Nephron progenitor cell (in vitro differentiated cells): ENCODE results near the gene RIMS1.

Experiments used
- DNase-seq: peaks from one replicate; pipeline ENCODE4 v3.0.0; 2021
- H3K27ac Mint-ChIP-seq: 2 replicates; pipeline ENCODE4 v1.8.0; 2021; ENCODE audit warnings: mild to moderate bottlenecking, moderate library complexity, mixed read lengths
- H3K27me3 Mint-ChIP-seq: 2 replicates; pipeline ENCODE4 v1.8.0; 2021; ENCODE audit warnings: mild to moderate bottlenecking, low read depth, mixed read lengths; ENCODE audit not compliant: poor library complexity
- H3K36me3 Mint-ChIP-seq: 2 replicates; pipeline ENCODE4 v1.8.0; 2021; ENCODE audit warnings: low read depth, mixed read lengths
- H3K4me1 Mint-ChIP-seq: 2 replicates; pipeline ENCODE4 v1.8.0; 2021; ENCODE audit warnings: mixed read lengths
- H3K4me3 Mint-ChIP-seq: 2 replicates; pipeline ENCODE4 v1.8.0; 2021; ENCODE audit warnings: mild to moderate bottlenecking, moderate library complexity, mixed read lengths
- H3K9me3 Mint-ChIP-seq: 2 replicates; pipeline ENCODE4 v1.8.0; 2021; ENCODE audit warnings: mild to moderate bottlenecking, moderate library complexity, mixed read lengths
- CTCF ChIP-seq: fragments of 200-600 bp; sonication (generic); IDR thresholded peaks from 2 replicates; pipeline ENCODE4 v1.5.0; 2021; ENCODE audit warnings: antibody characterized with exemption

The RIMS1 gene

DNA sequence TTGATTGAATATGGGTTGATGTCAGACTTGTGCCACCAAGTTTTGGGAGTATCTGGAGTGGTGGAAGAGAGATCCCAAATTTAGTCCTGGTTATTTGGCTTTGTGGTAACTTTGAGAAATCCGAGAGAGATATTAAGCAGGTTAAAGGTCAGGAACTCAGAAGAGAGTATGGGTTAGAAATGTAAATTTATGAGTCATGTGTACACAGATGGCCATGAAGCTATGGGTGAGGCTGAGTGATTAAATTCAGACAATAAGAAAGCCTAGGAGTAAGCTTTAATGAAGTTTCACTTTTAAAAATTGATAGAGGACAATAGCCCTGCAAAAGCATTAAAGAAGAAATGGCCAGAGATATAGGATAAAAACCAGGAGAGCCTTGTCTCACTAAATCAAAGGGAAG lies 14.3 kb downstream of the RIMS1 start:
- Mint-ChIP-seq H3K27me3 (peaks cover 3% of the 10 kb centered on the region), H3K9me3 (no peaks in the 10 kb centered on the region)
- no peak for TF ChIP-seq CTCF

DNA sequence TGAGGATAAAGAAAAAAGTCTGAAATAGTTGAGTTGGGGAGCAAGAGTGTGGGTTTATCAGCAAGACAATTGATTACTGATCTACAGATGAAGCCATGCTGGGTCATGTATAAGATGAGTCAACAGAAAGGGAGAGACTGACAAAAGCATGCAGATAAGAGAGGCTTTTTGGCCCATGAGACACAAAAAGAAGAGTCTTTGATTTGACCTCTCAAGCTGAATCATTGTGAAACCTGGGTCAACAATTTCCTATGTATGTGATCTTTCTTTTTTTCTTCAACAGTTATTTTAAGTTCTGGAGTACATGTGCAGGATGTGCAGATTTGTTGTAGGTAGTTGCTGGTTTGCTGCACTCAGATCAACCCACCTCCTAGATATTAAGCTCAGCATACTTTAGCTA lies 15.9 kb downstream of the RIMS1 start:
- H3K36me3 Mint-ChIP-seq: no peaks in the 10 kb centered on the region
- H3K4me1 Mint-ChIP-seq: no peaks in the 10 kb centered on the region
- DNase-seq: no peak
- H3K27me3 Mint-ChIP-seq: no peaks in the 10 kb centered on the region
- TF ChIP-seq CTCF: no peak
- H3K9me3 Mint-ChIP-seq: no peaks in the 10 kb centered on the region
- no peak overlapping the region for H3K27ac Mint-ChIP-seq
- H3K4me3 Mint-ChIP-seq: no peak overlapping the region

More for the DNA sequence above, 14.3 kb downstream of the RIMS1 start:
- Mint-ChIP-seq H3K4me1 (no peaks in the 10 kb centered on the region), H3K36me3 (no peaks in the 10 kb centered on the region), H3K27ac (no peak overlapping the region), H3K4me3 (no peak overlapping the region)
- DNase-seq: no peak

GRCh38 chr6:71906813-71907212 lies 20.5 kb downstream of the RIMS1 start:
- H3K4me1 Mint-ChIP-seq: no peaks in the 10 kb centered on the region
- H3K4me3 Mint-ChIP-seq: no peak overlapping the region
- no peaks in the 10 kb centered on the region for H3K36me3 Mint-ChIP-seq
- H3K27ac Mint-ChIP-seq: no peak overlapping the region
- no peaks in the 10 kb centered on the region for H3K9me3 Mint-ChIP-seq
- no peaks in the 10 kb centered on the region for H3K27me3 Mint-ChIP-seq
- DNase-seq: no peak
- TF ChIP-seq CTCF: no peak

DNA sequence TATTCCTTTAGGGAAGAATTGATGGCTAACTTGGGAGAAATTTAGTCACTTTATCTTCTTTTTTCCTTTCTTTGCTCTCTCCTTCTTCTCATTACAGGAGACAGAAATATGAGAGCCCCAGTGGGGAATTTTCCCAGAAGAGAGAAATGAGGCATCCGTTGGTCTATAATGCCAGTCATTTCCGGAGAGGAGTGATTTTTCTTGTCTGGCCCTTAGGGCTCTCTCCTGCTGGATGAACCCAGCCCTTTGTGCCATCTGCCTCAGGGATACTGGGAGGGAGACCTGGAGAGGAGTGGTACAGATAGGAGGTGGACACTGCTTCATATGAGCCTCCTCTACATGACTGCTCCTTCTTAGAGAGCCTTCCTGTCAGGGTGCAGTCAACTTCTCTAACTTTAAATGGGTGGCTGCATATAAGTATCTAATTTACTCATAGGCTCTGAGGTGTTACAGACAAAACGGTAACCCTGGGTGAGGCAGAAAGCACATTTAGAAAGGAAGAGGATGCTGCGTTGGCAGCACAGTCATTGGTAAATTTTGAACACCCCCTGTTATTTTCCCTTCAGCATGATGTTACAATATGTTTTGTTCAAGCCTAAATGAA lies 21.9 kb downstream of the RIMS1 start:
- Mint-ChIP-seq H3K9me3 (no peaks in the 10 kb centered on the region), H3K4me3 (no peak overlapping the region), H3K27me3 (no peaks in the 10 kb centered on the region), H3K36me3 (no peaks in the 10 kb centered on the region), H3K4me1 (no peaks in the 10 kb centered on the region), H3K27ac (peak overlapping the region; percentile 36)
- no peak for TF ChIP-seq CTCF
- no peak for DNase-seq

DNA sequence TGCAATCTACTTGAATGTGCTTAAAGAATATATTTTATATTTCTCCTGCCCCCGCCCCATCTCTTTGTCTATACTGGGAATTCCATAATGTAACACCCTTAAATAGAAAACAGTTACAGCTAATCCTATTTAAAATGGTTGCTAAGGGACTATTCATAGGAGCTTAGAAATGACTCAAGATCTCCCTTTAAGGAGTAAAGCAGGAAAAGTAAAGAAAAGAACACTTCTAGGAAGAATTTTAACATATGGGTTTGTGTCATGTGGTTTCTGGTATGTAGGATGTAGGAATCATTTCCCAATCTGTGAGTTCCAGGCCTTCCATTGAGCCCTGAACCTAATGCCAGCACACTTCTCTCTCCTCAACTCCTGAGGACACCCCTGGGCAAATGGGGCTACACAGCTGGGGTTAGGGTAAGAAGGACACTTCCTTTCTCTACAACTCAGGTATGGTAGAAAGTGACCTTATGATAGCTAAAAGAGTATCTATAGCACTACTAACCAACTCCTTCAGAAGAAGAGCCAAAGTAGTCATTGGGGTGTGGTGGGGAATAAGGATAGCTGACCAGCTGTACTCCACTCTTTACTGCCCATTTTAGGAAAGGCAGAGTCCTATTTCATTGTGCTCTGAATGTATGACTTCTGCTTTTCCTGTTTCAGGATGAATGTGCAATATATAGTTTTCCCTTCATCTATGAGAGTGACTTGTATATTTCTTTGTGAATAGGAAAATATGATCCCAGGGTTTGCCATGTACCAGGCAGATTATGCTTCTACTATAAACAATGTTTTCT lies 27.3 kb downstream of the RIMS1 start:
- no peak for DNase-seq
- H3K27me3 Mint-ChIP-seq: no peaks in the 10 kb centered on the region
- H3K9me3 Mint-ChIP-seq: no peaks in the 10 kb centered on the region
- H3K4me1 Mint-ChIP-seq: no peaks in the 10 kb centered on the region
- no peak for TF ChIP-seq CTCF
- no peak overlapping the region for H3K4me3 Mint-ChIP-seq
- no peaks in the 10 kb centered on the region for H3K36me3 Mint-ChIP-seq
- H3K27ac Mint-ChIP-seq: no peak overlapping the region

- H3K36me3 Mint-ChIP-seq: no peaks in the 10 kb centered on the region
- no peaks in the 10 kb centered on the region for H3K4me1 Mint-ChIP-seq
- no peak for TF ChIP-seq CTCF
- no peak overlapping the region for H3K4me3 Mint-ChIP-seq
- no peak for DNase-seq
- H3K27ac Mint-ChIP-seq: no peak overlapping the region
- H3K9me3 Mint-ChIP-seq: peaks cover 12% of the 10 kb centered on the region
- H3K27me3 Mint-ChIP-seq: peaks cover 5% of the 10 kb centered on the region
Observed at GRCh38 chr6:71929047-71929446, 42.7 kb downstream of the RIMS1 start.
